ENCODE data around the gene PI4KA.
"Not testable (repeated sequence)": the region's sequence is repeated elsewhere in the genome, so short reads cannot be mapped to it uniquely, and the experiment has no call there.

DNA sequence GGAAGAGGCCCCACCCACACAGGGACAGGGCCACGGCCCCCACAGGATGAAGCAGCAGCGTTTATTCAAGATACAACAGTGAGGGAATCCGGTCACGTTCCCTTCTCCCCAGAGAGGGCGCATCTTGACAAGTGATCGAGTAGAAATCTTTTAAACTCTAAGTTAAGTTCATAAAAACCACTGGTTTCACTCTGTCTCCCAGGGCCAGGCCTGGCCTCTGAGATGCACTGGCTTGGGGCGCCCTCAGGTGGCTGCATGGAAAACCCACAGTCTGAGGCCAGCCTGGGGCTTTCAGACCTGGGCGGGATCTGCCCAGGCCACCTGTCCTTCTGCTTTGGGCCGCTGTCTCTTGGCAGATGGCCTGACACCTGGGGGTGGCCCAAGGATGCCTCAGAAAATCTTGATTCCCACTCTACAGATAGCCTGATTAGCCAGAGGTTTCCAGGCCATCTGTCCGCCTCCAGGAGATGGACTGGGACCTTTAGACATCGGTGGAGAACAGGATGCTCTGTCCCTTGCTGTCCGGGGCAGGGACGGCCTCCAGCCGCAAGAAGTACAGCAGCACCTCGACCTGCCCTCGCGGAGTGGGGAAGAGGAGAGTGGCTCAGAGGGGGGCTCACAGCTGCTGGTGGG, 161.0 kb downstream of the PI4KA start:
- not testable (repeated sequence) for TF ChIP-seq EZH2phosphoT487 (IDR thresholded peaks at IDR 0.05; ENCODE audit: low read depth)
- peak; percentile 49 for TF ChIP-seq CTCF (IDR thresholded peaks at IDR 0.05; ENCODE audit: low read depth, low read length)
